CD14-positive monocyte (primary cell): ENCODE results near the gene LMO7. TPM values are rescaled to one million over a fixed set of nuclear protein-coding genes. Genes with fewer than 3 reads are reported as not detected.

Source experiments
- DNase-seq, 3 donors: peaks; one replicate each; pipeline ENCODE4 v3.0.0-alpha.2; 2011 to 2022
- H2AFZ ChIP-seq: 2 replicates; pipeline ENCODE4 v1.6.0; 2012; ENCODE audit warnings: mild to moderate bottlenecking, low read depth, low read length, inconsistent platforms; ENCODE audit not compliant: insufficient read depth, poor library complexity, severe bottlenecking
- H3K27ac ChIP-seq, 2 donors: 1 replicate in 1 of 2; 2 replicates in 1 of 2; pipeline ENCODE4 v1.5.1; 2012 to 2013; ENCODE audit warnings: low read length in 2 of 2, control low read depth in 1 of 2, inconsistent platforms in 1 of 2, low read depth in 1 of 2, mild to moderate bottlenecking in 1 of 2
- H3K27me3 ChIP-seq, 2 donors: one replicate each; pipeline versions ENCODE4 v1.6.0 to v1.6.1; 2011 to 2013; ENCODE audit warnings: low read length in 2 of 2; ENCODE audit not compliant: control insufficient read depth in 2 of 2, insufficient read depth in 2 of 2
- H3K36me3 ChIP-seq, 2 donors: replicated peaks in 1 of 2; 1 replicate in 1 of 2; 2 replicates in 1 of 2; pipeline versions ENCODE4 v1.5.1 to v1.6.1; 2012 to 2013; ENCODE audit warnings: low read length in 2 of 2, control low read depth in 1 of 2, inconsistent platforms in 1 of 2, mild to moderate bottlenecking in 1 of 2; ENCODE audit not compliant: insufficient read depth in 2 of 2, control insufficient read depth in 1 of 2
- H3K4me1 ChIP-seq, 2 donors: 1 replicate in 1 of 2; 2 replicates in 1 of 2; pipeline versions ENCODE4 v1.5.1 to v1.6.1; 2012 to 2013; ENCODE audit warnings: low read length in 2 of 2, control low read depth in 1 of 2, inconsistent platforms in 1 of 2, mild to moderate bottlenecking in 1 of 2, moderate library complexity in 1 of 2; ENCODE audit not compliant: insufficient read depth in 2 of 2, control insufficient read depth in 1 of 2
- H3K4me2 ChIP-seq: replicated peaks from 2 replicates; pipeline ENCODE3; 2012; ENCODE audit warnings: low read length, moderate library complexity, mild to moderate bottlenecking; ENCODE audit not compliant: poor library complexity, severe bottlenecking; ENCODE audit errors: extremely low read depth
- H3K4me3 ChIP-seq, 3 experiments: fragments of 200-600 bp in 1 of 3; sonication (generic) in 1 of 3; replicated peaks in 1 of 3; 1 replicate in 2 of 3; 2 replicates in 1 of 3; pipeline ENCODE4 v1.5.1; 2011 to 2013; ENCODE audit warnings: low read length in 3 of 3, mild to moderate bottlenecking in 3 of 3, control low read depth in 2 of 3, low read depth in 2 of 3, inconsistent platforms in 1 of 3, moderate library complexity in 1 of 3
- H3K79me2 ChIP-seq: 2 replicates; pipeline ENCODE4 v1.6.0; 2012; ENCODE audit warnings: mild to moderate bottlenecking, control low read depth, inconsistent platforms, low read length, moderate library complexity; ENCODE audit not compliant: insufficient read depth
- H3K9ac ChIP-seq: 2 replicates; pipeline ENCODE4 v1.6.0; 2017; ENCODE audit warnings: low read length, mild to moderate bottlenecking; ENCODE audit not compliant: insufficient read depth, poor library complexity, severe bottlenecking
- H3K9me3 ChIP-seq, 2 donors: replicated peaks in 1 of 2; 1 replicate in 1 of 2; 2 replicates in 1 of 2; pipeline versions ENCODE4 v1.5.1 to v1.6.1; 2012 to 2013; ENCODE audit warnings: low read length in 2 of 2, control low read depth in 1 of 2; ENCODE audit not compliant: control insufficient read depth in 1 of 2, insufficient read depth in 1 of 2
- H4K20me1 ChIP-seq: 2 replicates; pipeline ENCODE4 v1.6.0; 2012; ENCODE audit warnings: mild to moderate bottlenecking, low read length, control low read depth, moderate library complexity; ENCODE audit not compliant: insufficient read depth
- H3K27ac Mint-ChIP-seq, 7 donors: one replicate each; pipeline ENCODE4 v1.8.0; 2020; ENCODE audit warnings: mild to moderate bottlenecking in 7 of 7, mixed read lengths in 7 of 7, moderate library complexity in 6 of 7, inconsistent platforms in 2 of 7
- H3K27me3 Mint-ChIP-seq, 3 donors: one replicate each; pipeline ENCODE4 v1.8.0; 2021 to 2022; ENCODE audit warnings: low read depth in 3 of 3, mild to moderate bottlenecking in 3 of 3, mixed read lengths in 3 of 3, moderate library complexity in 3 of 3, inconsistent platforms in 1 of 3
- H3K36me3 Mint-ChIP-seq, 2 donors: one replicate each; pipeline ENCODE4 v1.8.0; 2020; ENCODE audit warnings: mixed read lengths in 2 of 2, inconsistent platforms in 1 of 2, mild to moderate bottlenecking in 1 of 2
- H3K4me1 Mint-ChIP-seq: one replicate; pipeline ENCODE4 v1.8.0; 2020; ENCODE audit warnings: mild to moderate bottlenecking, mixed read lengths
- H3K4me3 Mint-ChIP-seq, 2 donors: one replicate each; pipeline ENCODE4 v1.8.0; 2020; ENCODE audit warnings: mild to moderate bottlenecking in 2 of 2, mixed read lengths in 2 of 2, moderate library complexity in 1 of 2
- H3K9me3 Mint-ChIP-seq, 7 donors: one replicate each; pipeline ENCODE4 v1.8.0; 2020 to 2022; ENCODE audit warnings: mixed read lengths in 7 of 7, mild to moderate bottlenecking in 6 of 7, moderate library complexity in 6 of 7, inconsistent platforms in 2 of 7
- WGBS: methylation state at CpG from one replicate; pipeline ENCODE4 v1.1.5; 2013; ENCODE audit warnings: missing lambda C conversion rate; ENCODE audit not compliant: insufficient coverage; 5-methylcytosine and 5-hydroxymethylcytosine counted together
- intact Hi-C, 2 donors: fragments of 100-400 bp; cut with micrococcal nuclease; formaldehyde crosslinking; loops; one replicate each; pipeline versions ENCODE4 v1.15.0 to v1.15.1; 2023
- polyA plus RNA-seq, 3 donors: library from polyadenylated mRNA; depleted of rRNA in 1 of 3; unstranded in 2 of 3; stranded (reverse) in 1 of 3; fragments of 300-500 nt in 2 of 3; fragments of >200 nt in 1 of 3; fragmentation: Illumina TruSeq in 2 of 3; gene quantifications; 1 replicate in 2 of 3; 2 replicates in 1 of 3; pipeline ENCODE4 v1.2.3, GENCODE V29; 2012 to 2021
- TF ChIP-seq, protein P1 (sequence below): fragments of 200-600 bp; IDR thresholded peaks from one replicate; pipeline ENCODE4 v1.8.0; 2022; ENCODE audit warnings: antibody characterized with exemption, mild to moderate bottlenecking

The LMO7 gene
- polyA plus RNA-seq, 3 donors: 0.79 to 1.6 (median 0.90) TPM

DNA sequence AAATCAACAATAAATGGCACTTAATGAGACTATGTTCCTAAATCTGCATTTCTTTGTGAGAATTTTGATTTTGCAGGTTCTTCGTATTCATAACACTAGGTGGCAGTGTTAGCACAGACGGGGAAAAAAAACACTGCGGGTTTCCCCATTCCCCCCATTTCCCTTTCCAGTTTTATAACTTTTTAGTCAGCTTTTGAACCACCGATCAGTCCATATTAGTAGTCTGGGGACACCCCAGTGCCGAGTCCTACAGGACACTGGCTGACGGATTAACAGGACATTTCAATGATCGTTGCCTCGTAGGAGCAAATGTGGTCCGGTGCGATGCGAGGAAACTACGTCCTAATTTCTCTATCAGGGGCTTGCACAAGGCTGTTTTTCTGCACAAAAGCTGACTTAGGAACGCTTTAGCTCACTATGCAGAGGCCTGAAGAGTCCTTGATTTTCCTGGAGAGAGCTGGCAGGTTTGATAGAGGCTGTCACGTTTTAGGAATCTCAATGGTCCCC lies 234.3 kb downstream of the LMO7 start:
- Histone ChIP-seq H3K27me3 (peaks cover 0 to 2% of the 10 kb centered on the region in 2 donors), H2AFZ (peak overlapping the region; percentile 46), H3K27ac (no peak overlapping the region), H3K4me2 (peak overlapping the region; percentile 54), H3K36me3 (no peaks in the 10 kb centered on the region), H3K79me2 (no peaks in the 10 kb centered on the region), H3K9ac (no peak overlapping the region), H4K20me1 (no peaks in the 10 kb centered on the region), H3K4me1 (peaks cover 14 to 16% of the 10 kb centered on the region in 2 donors), H3K4me3 (peak overlapping the region in 2 of 3 experiments; percentile 3 to 49), H3K9me3 (no peaks in the 10 kb centered on the region)
- Mint-ChIP-seq H3K27me3 (peaks cover 3 to 5% (median 4%) of the 10 kb centered on the region in 3 donors), H3K9me3 (no peaks in the 10 kb centered on the region), H3K36me3 (no peaks in the 10 kb centered on the region), H3K27ac (no peak overlapping the region), H3K4me3 (peak overlapping the region; percentile 59 to 69), H3K4me1 (peaks cover 22% of the 10 kb centered on the region)
- TF ChIP-seq, protein P1, sequence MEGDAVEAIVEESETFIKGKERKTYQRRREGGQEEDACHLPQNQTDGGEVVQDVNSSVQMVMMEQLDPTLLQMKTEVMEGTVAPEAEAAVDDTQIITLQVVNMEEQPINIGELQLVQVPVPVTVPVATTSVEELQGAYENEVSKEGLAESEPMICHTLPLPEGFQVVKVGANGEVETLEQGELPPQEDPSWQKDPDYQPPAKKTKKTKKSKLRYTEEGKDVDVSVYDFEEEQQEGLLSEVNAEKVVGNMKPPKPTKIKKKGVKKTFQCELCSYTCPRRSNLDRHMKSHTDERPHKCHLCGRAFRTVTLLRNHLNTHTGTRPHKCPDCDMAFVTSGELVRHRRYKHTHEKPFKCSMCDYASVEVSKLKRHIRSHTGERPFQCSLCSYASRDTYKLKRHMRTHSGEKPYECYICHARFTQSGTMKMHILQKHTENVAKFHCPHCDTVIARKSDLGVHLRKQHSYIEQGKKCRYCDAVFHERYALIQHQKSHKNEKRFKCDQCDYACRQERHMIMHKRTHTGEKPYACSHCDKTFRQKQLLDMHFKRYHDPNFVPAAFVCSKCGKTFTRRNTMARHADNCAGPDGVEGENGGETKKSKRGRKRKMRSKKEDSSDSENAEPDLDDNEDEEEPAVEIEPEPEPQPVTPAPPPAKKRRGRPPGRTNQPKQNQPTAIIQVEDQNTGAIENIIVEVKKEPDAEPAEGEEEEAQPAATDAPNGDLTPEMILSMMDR: peak; percentile 91
- intact Hi-C loops: loop anchor here (5.0 to 10.0 kb wide), 2 partner anchors 604 to 1037 kb away; no protein-coding TSS in a partner anchor
- WGBS: 34% methylated on average over 12 of the region's 14 CpGs
- peak; percentile 11 to 32 (median 26) for DNase-seq

- Histone ChIP-seq H2AFZ (no peak overlapping the region), H4K20me1 (no peaks in the 10 kb centered on the region), H3K9me3 (no peaks in the 10 kb centered on the region), H3K9ac (no peak overlapping the region), H3K36me3 (no peaks in the 10 kb centered on the region), H3K4me2 (no peak overlapping the region), H3K4me1 (peaks cover 15 to 22% of the 10 kb centered on the region in 2 donors), H3K27ac (no peak overlapping the region), H3K4me3 (no peak overlapping the region), H3K27me3 (peaks cover 0 to 2% of the 10 kb centered on the region in 2 donors), H3K79me2 (no peaks in the 10 kb centered on the region)
- Mint-ChIP-seq H3K4me1 (peaks cover 27% of the 10 kb centered on the region), H3K27me3 (peaks cover 3 to 9% (median 4%) of the 10 kb centered on the region in 3 donors), H3K27ac (no peak overlapping the region), H3K9me3 (no peaks in the 10 kb centered on the region), H3K4me3 (no peak overlapping the region), H3K36me3 (no peaks in the 10 kb centered on the region)
- no peak for DNase-seq
- WGBS: 92% methylated on average over 5 of the region's 6 CpGs
- intact Hi-C loops: loop anchor here (5.0 to 10.0 kb wide), 2 partner anchors 604 to 1036 kb away; no protein-coding TSS in a partner anchor
- TF ChIP-seq, protein P1: no peak
These were observed 234.9 kb downstream of the LMO7 start for GRCh38 chr13:75871059-75871458.
